Amygdala (tissue), 56 donors: Measurements from ENCODE around the gene NXPH4.

Experiments
- DNase-seq, 56 donors: peaks; one replicate each; lab custom pipeline; 2025; lab: John Stamatoyannopoulos, UW

NXPH4 gene

GRCh38 chr12:57201631-57202030 is 15.0 kb upstream of the NXPH4 start:
- no peak for DNase-seq

GRCh38 chr12:57202321-57202720 is 14.3 kb upstream of the NXPH4 start:
- no peak for DNase-seq

DNA sequence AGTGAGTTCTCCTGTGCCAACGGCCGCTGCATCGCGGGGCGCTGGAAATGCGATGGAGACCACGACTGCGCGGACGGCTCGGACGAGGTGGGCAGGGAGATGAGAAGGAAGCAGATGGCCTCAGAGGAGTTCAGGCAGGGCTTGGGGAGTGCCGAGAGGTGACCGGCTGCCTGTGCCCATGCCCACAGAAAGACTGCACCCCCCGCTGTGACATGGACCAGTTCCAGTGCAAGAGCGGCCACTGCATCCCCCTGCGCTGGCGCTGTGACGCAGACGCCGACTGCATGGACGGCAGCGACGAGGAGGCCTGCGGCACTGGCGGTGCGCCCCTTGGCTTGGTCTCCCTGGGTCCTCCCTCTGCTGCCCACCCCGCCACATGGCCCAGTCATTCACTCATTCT is 13.4 kb upstream of the NXPH4 start:
- no peak for DNase-seq

- DNase-seq: no peak
Measured at GRCh38 chr12:57203791-57204190, 12.8 kb upstream of the NXPH4 start.

- no peak for DNase-seq
Measured at GRCh38 chr12:57204454-57204853, 12.1 kb upstream of the NXPH4 start.

- DNase-seq: no peak
Measured at GRCh38 chr12:57205186-57205585, 11.4 kb upstream of the NXPH4 start.

GRCh38 chr12:57205931-57206330 is 10.7 kb upstream of the NXPH4 start:
- no peak for DNase-seq

- peak in 9 of 56 donors; percentile 7 to 36 (median 22) for DNase-seq
Measured at GRCh38 chr12:57207731-57208630, 8.6 kb upstream of the NXPH4 start.

DNA sequence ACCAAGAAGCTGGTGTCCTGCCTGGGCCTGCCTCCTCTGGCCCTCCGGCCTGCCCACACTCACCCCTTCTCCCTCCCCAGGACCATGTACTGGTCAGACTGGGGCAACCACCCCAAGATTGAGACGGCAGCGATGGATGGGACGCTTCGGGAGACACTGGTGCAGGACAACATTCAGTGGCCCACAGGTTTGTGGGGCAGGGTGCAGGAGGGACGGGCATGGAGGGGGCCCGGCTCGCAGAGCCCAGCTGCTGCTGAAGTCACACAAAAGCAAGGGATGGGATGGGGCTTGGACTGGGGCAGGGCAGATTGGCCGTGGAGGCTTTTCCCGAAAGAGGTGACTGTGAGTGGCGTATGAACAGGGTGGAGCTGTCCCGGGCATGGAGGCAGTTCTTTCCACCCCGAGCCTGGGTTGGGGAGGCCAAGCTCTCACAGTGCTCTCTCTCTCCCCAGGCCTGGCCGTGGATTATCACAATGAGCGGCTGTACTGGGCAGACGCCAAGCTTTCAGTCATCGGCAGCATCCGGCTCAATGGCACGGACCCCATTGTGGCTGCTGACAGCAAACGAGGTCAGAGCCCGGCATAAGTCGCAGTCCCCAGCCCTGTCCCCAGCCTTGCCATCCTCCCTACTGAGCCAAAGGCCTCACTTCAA is 7.8 kb upstream of the NXPH4 start:
- peak in 46 of 56 donors; percentile 11 to 87 (median 61) for DNase-seq

- no peak for DNase-seq
Measured at GRCh38 chr12:57209916-57210315, 6.7 kb upstream of the NXPH4 start.

- no peak for DNase-seq
Measured at GRCh38 chr12:57210461-57210860, 6.1 kb upstream of the NXPH4 start.

GRCh38 chr12:57210926-57211692 is 5.5 kb upstream of the NXPH4 start:
- no peak for DNase-seq

DNA sequence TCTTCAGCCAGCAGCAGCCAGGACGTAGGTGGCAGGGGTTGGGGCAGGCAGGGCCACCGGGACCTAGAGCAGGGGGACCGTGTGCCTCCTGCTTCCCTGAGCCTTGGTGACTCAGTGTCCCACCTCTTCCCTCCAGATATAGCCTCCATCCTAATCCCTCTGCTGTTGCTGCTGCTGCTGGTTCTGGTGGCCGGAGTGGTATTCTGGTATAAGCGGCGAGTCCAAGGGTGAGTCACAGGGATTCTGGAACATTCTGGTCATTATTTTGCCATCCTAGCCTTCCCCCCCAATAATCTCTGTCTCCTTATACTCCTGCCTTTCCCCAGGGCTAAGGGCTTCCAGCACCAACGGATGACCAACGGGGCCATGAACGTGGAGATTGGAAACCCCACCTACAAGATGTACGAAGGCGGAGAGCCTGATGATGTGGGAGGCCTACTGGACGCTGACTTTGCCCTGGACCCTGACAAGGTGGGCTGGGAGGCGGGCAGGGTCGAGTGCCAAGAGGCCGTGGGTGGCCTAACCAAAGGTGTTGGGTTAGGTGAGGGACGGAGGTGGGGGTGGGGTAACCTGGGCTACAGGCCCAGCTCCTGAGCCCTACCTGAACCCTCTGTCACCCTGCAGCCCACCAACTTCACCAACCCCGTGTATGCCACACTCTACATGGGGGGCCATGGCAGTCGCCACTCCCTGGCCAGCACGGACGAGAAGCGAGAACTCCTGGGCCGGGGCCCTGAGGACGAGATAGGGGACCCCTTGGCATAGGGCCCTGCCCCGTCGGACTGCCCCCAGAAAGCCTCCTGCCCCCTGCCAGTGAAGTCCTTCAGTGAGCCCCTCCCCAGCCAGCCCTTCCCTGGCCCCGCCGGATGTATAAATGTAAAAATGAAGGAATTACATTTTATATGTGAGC is 4.5 kb upstream of the NXPH4 start:
- DNase-seq: no peak

DNA sequence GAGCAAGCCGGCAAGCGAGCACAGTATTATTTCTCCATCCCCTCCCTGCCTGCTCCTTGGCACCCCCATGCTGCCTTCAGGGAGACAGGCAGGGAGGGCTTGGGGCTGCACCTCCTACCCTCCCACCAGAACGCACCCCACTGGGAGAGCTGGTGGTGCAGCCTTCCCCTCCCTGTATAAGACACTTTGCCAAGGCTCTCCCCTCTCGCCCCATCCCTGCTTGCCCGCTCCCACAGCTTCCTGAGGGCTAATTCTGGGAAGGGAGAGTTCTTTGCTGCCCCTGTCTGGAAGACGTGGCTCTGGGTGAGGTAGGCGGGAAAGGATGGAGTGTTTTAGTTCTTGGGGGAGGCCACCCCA is 3.9 kb upstream of the NXPH4 start:
- DNase-seq: peak in 4 of 56 donors; percentile 13 to 37 (median 22)

DNA sequence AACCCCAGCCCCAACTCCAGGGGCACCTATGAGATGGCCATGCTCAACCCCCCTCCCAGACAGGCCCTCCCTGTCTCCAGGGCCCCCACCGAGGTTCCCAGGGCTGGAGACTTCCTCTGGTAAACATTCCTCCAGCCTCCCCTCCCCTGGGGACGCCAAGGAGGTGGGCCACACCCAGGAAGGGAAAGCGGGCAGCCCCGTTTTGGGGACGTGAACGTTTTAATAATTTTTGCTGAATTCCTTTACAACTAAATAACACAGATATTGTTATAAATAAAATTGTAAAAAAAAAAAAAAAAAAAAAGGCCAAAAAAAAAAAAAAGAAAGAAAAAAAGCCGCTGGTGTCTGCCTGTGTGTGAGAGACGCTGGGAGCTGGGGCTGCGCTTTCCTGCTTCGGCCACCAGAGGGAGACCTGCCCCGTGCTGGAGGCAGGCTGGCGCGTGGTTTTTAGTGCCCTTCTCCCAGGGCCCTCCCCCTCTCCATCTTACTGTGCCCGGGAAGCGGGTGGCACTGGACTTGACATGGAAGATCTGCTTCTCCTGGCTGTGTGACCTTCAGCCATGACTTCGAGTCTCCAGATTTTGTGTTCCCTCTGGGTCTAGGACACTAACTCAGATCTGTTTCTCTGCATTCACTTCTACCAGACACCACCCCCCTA is 3.4 kb upstream of the NXPH4 start:
- DNase-seq: peak in 55 of 56 donors; percentile 12 to 92 (median 72)

GRCh38 chr12:57213763-57214397 is 2.7 kb upstream of the NXPH4 start:
- DNase-seq: peak in 1 of 56 donors; percentile 37

DNA sequence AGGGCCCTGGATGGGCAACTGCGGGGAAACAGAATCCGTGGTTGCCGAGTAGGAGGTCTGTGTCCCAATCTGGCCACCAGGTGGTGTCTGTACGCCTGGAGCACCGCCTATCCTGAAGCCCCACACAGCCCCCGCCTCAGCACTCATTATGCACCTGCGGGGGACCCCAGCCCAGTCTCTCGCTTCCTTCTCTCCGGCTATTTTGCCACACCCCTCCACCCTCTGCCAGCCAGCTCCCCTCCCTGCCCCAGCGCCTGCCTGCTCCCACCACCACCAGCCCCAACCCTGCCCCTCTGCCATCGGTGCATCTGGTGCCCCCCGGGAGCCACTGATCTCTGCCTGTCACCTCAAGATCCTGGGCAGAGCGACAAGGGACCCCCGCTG is 2.2 kb upstream of the NXPH4 start:
- peak in 30 of 56 donors; percentile 3 to 61 (median 25) for DNase-seq

GRCh38 chr12:57215065-57215464 is 1.5 kb upstream of the NXPH4 start:
- DNase-seq: no peak

DNA sequence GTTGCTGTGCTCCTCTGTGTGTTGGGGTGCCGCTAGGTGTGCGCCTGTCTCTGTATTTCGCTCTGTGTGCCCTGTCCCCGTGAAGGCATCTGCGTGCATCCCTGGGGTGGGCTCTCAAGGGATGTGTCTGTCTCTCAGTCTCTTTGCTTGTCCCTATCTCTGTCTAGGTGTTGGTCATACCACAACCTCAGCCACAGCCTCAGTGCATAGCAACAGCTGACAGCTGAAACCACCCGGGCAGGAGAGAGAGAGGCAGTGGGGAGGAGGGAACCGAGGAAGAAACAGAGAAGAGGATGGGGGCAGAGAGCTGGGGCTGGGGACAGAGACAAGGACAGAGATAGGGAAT is 953 bp upstream of the NXPH4 start:
- DNase-seq: no peak
